Measurements from ENCODE around the gene NAA35.
"Not testable (repeated sequence)": the region's sequence is repeated elsewhere in the genome, so short reads cannot be mapped to it uniquely, and the experiment has no call there.

The NAA35 gene

DNA sequence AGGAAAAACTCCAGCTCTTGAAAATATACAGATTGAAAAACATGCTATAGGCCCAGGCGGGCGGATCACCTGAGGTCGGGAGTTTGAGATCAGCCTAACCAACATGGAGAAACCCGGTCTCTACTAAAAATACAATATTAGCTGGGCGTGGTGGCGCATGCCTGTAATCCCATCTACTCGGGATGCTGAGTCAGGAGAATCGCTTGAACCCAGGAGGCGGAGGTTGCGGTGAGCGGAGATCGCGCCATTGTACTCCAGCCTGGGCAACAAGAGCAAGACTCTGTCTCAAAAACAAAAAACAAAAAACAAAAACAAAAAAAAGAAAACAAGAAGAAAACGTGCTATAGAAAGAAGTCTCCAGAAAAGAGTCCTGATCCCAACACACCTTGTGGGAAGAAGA is 5.0 kb upstream of the NAA35 start:
- not testable (repeated sequence) for H3K4me1 ChIP-seq (ENCODE audit: insufficient read depth, low read length); H3K36me3 ChIP-seq (ENCODE audit: insufficient read depth, low read length); H3K9ac ChIP-seq (ENCODE audit: low read depth, low read length); H3K9me3 ChIP-seq (ENCODE audit: control insufficient read depth, insufficient read depth, low read length)

DNA sequence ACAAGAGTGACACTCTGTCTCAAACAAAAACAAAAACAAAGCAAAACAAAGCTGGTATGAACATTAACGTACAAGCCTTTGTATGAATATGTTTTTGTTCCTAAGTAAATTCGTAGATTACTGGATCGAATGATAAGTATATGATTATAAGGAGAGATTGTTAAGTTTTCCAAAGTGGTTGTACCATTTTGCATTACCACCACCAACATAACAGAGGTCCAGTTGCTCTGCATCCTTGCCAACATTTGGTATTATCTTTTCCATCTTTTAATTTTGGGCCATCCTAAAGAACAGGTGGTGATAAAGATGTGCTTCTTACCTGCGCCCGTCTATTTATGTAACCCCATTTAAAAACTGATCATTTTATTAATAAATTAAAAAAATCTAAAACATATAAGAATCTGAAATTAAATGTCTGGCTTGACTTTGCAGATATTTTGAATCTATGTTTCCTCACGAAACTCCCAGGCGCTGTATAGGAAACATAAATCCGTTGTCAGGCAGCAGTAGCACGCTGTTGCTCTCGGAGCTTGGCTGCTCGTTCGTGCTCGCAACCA is 593 bp upstream of the NAA35 start:
- peak overlapping the region; percentile 55; the same call in 1 of the 2 replicates for H3K9ac ChIP-seq (ENCODE audit: low read depth, low read length)
- peaks cover 7% of the 10 kb centered on the region for H3K4me1 ChIP-seq (ENCODE audit: insufficient read depth, low read length)
- peaks cover 5% of the 10 kb centered on the region; the same call in 1 of the 2 replicates for H3K36me3 ChIP-seq (ENCODE audit: insufficient read depth, low read length)
- no peaks in the 10 kb centered on the region for H3K9me3 ChIP-seq (ENCODE audit: control insufficient read depth, insufficient read depth, low read length)

DNA sequence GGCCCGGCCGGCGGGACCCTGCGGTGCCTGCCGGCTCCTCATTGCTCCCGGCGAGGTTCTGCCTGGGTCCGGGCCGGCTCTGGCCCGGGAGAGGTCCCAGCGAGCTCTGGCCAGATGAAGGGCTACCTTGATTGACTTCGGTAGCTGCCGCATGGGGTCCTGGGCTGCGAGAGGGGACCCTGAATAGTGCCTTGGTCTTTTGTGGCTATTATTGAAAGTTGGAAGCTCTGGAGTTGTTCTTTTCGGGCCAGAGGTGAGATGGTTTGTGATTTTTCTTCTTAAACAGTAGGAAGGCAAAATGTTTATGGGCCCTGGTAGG is 635 bp downstream of the NAA35 start:
- Histone ChIP-seq H3K9me3 (ENCODE audit: control insufficient read depth, insufficient read depth, low read length) (no peaks in the 10 kb centered on the region), H3K9ac (ENCODE audit: low read depth, low read length) (peak overlapping the region; percentile 85), H3K36me3 (ENCODE audit: insufficient read depth, low read length) (peaks cover 5% of the 10 kb centered on the region; the same call in 1 of the 2 replicates), H3K4me1 (ENCODE audit: insufficient read depth, low read length) (peaks cover 7% of the 10 kb centered on the region)

DNA sequence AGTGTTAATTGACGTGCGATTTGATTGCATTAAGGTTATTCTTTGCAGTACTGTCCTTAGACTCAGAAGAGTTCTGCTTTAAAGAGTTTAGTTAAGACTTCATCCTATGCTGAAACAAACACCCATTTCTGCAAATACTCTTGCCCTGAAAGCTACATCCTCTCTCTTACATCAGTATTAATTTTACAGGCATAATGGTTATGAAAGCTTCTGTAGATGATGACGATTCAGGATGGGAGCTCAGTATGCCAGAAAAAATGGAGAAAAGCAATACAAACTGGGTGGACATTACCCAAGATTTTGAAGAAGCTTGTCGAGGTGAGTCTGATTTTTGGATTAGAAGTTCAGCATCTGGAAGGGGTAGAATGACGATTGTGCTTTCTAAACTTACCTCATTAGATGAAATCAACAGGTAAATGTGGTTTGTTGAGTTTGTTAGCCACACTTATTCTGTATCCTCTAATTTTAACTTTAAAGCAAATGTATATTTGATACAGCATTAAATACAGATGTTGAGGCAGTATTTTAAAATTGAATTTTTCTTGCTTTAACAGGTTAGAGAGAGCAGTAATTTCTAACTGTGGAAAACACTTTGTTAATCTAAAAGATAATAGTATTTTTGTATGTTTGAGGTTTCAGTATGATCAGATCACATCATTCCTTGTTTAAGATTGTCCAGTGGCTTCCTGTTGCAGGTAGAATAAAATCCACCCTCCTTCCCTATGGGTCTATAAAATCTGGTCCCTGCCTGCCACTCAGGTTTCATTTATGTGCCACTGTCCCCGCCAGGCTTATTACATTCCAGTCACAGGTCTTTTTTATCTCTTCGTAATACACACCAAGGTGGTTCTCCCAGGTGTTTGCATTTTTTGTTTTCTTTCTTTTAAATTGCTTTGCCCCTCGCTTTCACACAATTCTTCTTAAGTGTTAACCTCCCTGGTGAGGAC is 1.3 kb downstream of the NAA35 start:
- Histone ChIP-seq H3K36me3 (ENCODE audit: insufficient read depth, low read length) (peaks cover 5% of the 10 kb centered on the region; the same call in 1 of the 2 replicates), H3K9me3 (ENCODE audit: control insufficient read depth, insufficient read depth, low read length) (no peaks in the 10 kb centered on the region), H3K9ac (ENCODE audit: low read depth, low read length) (peak overlapping the region; percentile 85), H3K4me1 (ENCODE audit: insufficient read depth, low read length) (peaks cover 7% of the 10 kb centered on the region)

DNA sequence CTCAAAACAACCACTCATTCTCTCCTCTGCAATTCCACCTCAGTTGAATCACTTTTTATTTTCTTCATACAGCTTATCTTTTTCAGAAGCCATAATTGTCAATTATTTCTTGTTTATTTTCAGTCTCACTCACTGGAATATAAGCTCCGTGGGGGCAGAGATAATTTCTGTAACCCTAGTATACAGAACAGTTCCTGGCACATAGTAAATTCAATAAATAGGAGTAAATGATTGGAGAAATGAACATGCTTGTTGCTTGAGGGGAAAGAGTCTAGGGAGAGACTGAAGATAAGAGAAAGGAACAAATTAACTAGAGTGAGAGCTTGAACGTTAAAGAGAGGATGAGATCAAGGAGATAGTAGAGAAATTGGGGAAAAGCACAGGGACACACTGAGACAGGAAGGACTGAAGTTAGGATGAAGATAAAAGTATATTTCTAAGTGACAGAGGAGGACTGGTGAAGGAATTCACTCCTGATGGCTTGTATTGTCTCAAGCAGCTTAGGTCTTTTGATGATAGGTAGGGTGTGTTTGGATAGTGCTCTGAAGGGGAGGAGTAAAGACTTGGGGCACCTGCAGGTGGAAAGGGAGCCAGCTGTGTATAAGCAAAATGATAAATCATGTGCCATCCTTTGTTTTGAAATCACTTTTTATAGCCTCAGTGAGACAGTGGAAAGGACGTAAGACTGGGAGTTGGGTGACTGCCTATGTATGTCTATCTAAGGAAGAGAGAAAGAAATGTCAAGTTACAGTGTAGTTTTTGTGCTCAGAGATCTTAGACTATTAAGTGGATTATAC is 2.2 kb downstream of the NAA35 start:
- Histone ChIP-seq H3K9ac (ENCODE audit: low read depth, low read length) (no peak overlapping the region), H3K4me1 (ENCODE audit: insufficient read depth, low read length) (peaks cover 7% of the 10 kb centered on the region; the same call in 1 of the 2 replicates), H3K36me3 (ENCODE audit: insufficient read depth, low read length) (peaks cover 5% of the 10 kb centered on the region; the same call in 1 of the 2 replicates), H3K9me3 (ENCODE audit: control insufficient read depth, insufficient read depth, low read length) (no peaks in the 10 kb centered on the region)

DNA sequence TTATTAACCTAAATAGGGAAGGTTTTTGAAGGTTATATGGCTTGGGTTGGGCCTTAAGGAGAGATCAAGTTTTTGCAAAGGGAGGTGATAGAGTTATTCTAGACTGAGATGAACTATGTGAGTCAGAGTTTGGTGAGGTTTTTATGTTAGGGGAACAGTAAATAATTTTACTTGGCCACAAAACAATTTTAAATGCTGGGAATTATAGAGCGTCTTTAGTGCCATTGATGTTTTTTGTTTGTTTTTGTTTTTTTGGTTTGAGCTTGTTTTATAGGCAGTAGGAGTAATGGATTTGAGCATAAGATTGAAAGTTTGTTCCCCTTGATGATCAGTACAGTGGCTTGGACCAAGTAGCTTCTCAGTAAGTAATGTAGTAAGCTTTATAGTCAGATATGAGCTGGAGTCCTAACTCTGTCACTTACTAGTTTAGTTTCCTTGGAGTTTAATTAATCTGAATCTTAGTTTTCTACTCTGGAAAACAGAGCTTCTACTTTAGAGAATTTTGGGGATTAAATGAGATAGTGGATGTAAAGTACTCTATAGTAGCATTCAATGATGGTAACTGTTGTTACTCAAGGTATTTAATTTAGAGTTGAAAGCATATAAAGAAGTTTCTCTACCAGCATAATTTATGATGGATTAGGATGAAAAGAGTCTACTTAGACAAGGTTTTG is 2.9 kb downstream of the NAA35 start:
- Histone ChIP-seq H3K9me3 (ENCODE audit: control insufficient read depth, insufficient read depth, low read length) (no peaks in the 10 kb centered on the region), H3K36me3 (ENCODE audit: insufficient read depth, low read length) (peaks cover 5% of the 10 kb centered on the region; the same call in 1 of the 2 replicates), H3K9ac (ENCODE audit: low read depth, low read length) (no peak overlapping the region), H3K4me1 (ENCODE audit: insufficient read depth, low read length) (peaks cover 7% of the 10 kb centered on the region; the same call in 1 of the 2 replicates)

DNA sequence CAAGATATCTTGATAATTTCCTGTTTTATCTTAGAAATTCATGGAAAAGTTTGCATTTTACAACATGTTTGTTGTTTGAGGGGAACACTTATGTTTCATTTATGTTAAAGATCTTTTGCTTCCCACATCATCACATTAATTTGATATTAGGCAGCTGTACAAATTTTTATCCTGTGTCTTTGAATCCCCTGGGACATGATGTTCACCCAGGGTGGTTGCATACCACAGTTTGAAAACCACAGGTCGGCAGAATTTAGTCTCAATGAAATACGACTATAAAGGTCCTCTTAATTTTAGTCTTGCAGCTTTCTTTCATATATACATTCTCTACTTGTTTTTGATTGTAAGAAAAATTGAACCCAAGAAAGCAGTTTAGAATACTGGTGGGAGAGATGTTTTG is 3.7 kb downstream of the NAA35 start:
- Histone ChIP-seq H3K9me3 (ENCODE audit: control insufficient read depth, insufficient read depth, low read length) (no peaks in the 10 kb centered on the region), H3K9ac (ENCODE audit: low read depth, low read length) (no peak overlapping the region), H3K36me3 (ENCODE audit: insufficient read depth, low read length) (peaks cover 5% of the 10 kb centered on the region; the same call in 1 of the 2 replicates), H3K4me1 (ENCODE audit: insufficient read depth, low read length) (peaks cover 7% of the 10 kb centered on the region; the same call in 1 of the 2 replicates)

DNA sequence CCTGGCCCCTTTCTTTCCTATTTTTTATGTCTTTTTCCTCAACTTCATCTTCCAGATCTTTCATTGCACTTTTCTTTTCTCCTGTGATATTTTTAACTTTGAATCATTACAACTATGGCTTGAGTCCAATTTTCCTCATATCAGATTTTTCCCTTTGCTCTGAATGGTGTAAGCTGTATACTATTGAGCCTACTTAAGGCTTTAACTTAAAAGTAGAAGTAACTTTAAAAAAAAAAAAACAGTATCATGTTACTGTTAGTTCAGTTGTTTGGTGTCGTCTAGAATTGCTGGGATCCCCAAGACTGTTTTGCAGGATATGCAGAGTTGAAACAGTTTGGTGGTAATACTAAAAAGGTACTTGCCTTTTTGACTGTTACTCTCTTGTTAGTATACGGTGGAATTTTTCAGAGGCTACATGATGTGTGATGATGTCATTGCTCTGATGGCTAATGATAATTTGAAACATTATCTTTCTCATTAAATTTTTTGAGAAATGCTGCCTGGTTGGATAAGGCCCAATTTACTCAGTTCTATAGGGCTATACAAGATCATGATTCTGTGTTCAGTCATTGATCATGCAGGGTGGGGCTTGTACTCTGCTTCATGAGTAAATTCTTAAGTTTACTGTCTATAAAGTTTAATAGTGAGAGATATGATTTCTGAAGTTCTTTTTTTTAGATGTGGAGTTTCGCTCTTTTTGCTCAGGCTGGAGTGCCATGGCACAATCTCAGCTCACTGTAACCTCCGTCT is 8.8 kb downstream of the NAA35 start:
- H3K4me1 ChIP-seq (ENCODE audit: insufficient read depth, low read length): no peaks in the 10 kb centered on the region
- H3K9ac ChIP-seq (ENCODE audit: low read depth, low read length): no peak overlapping the region
- no peaks in the 10 kb centered on the region; the same call in 1 of the 2 replicates for H3K36me3 ChIP-seq (ENCODE audit: insufficient read depth, low read length)
- no peaks in the 10 kb centered on the region for H3K9me3 ChIP-seq (ENCODE audit: control insufficient read depth, insufficient read depth, low read length)

DNA sequence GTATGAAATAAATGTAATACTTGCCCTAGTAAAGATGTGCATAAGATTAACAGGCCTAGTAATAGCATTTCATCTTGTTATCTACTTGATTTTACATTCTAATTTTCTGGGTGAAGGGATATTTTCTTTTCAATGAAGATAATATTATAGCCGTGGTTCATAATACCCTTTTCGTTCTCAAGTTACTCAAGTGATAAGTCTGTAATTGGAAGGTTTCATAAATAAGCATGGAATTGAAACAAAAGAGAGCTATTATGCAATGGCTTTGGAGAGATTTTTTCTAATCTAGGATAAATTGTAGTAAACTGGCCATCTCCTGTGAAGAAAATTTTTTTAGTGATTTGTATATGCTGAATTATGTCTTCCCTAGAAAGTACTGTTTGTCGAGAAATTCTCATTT is 19.0 kb downstream of the NAA35 start:
- Histone ChIP-seq H3K4me1 (ENCODE audit: insufficient read depth, low read length) (no peaks in the 10 kb centered on the region), H3K9ac (ENCODE audit: low read depth, low read length) (no peak overlapping the region), H3K9me3 (ENCODE audit: control insufficient read depth, insufficient read depth, low read length) (no peaks in the 10 kb centered on the region), H3K36me3 (ENCODE audit: insufficient read depth, low read length) (no peaks in the 10 kb centered on the region)

DNA sequence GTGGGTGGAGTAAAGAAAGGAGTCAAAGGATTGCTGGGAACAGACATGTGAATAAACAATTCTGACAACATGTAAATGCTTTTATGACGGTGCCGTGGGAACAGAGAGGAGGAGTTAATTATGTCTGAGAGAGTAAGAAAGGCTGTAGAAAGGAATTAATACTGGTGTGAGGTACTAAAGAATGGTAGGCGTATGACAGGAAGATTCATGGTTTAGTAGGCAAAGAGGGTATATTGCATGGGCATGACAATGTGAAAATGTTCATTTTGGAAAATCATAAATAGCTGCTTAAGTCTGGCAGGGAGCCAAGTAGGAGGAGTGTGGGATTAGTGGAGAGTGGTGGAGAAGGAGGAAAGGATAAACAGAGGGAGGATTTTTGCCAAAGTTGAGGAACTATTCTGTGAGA is 19.7 kb downstream of the NAA35 start:
- H3K36me3 ChIP-seq (ENCODE audit: insufficient read depth, low read length): no peaks in the 10 kb centered on the region
- no peaks in the 10 kb centered on the region for H3K4me1 ChIP-seq (ENCODE audit: insufficient read depth, low read length)
- H3K9ac ChIP-seq (ENCODE audit: low read depth, low read length): no peak overlapping the region
- no peaks in the 10 kb centered on the region for H3K9me3 ChIP-seq (ENCODE audit: control insufficient read depth, insufficient read depth, low read length)

DNA sequence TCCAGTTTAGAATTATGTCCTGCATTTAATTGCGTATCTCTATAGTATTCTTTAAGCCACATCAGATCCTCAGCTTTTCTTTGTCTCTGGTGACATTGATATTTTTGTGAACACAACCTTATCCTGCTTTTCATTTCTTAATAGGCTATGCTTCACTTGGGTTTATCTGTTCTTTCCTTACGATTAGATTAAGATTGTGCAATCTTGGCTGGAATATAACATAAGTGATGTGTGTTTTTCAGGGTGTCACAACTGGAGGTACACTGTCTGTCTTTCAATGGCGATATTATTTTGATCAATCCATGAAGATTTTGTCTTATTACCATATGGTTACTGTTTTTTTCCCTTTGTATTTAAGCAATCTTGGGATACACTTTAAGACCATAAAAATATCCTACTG is 23.6 kb downstream of the NAA35 start:
- Histone ChIP-seq H3K9me3 (ENCODE audit: control insufficient read depth, insufficient read depth, low read length) (no peaks in the 10 kb centered on the region), H3K9ac (ENCODE audit: low read depth, low read length) (no peak overlapping the region), H3K4me1 (ENCODE audit: insufficient read depth, low read length) (no peaks in the 10 kb centered on the region), H3K36me3 (ENCODE audit: insufficient read depth, low read length) (peaks cover 3% of the 10 kb centered on the region; the same call in 1 of the 2 replicates)

DNA sequence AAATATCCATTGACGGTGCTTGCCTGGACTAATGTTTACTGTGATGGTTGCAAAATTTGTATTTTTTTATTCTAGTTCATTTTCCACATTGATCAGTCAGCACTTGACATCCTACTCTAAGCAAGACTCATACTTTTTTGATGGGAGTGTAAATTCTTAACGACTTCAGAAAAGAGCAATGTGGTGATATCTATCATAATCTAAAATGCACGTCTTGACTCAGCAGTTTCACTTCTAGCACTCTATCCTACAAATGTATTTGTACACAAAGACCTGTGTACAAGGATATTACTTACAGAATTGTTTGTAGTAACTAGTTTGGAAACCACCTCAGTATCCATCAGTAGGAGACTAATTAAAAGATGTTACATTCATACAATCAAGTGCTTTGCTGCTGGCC is 24.0 kb downstream of the NAA35 start:
- Histone ChIP-seq H3K9me3 (ENCODE audit: control insufficient read depth, insufficient read depth, low read length) (no peaks in the 10 kb centered on the region), H3K9ac (ENCODE audit: low read depth, low read length) (no peak overlapping the region), H3K36me3 (ENCODE audit: insufficient read depth, low read length) (peaks cover 3% of the 10 kb centered on the region; the same call in 1 of the 2 replicates), H3K4me1 (ENCODE audit: insufficient read depth, low read length) (no peaks in the 10 kb centered on the region)

DNA sequence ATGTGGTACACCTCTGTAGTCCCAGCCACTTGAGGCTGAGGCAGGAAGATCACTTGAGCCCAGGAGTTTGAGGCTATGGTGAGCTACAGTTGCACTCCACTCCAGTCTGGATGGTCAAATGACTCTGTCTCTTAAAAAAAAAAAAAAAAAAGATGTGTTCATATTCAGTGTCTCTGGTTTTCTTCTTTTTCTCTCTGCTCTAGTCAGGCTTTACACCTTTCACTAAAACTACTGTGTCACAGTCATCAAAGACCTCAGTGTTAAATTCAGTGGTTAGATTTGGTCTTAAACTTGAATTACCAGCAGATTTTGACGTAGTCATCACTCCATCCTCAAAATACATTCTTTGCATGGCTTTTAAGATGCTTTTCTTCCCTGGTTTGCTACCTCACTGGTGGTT is 28.8 kb downstream of the NAA35 start:
- peaks cover 7% of the 10 kb centered on the region; the same call in 1 of the 2 replicates for H3K36me3 ChIP-seq (ENCODE audit: insufficient read depth, low read length)
- no peaks in the 10 kb centered on the region for H3K9me3 ChIP-seq (ENCODE audit: control insufficient read depth, insufficient read depth, low read length)
- H3K4me1 ChIP-seq (ENCODE audit: insufficient read depth, low read length): no peaks in the 10 kb centered on the region
- H3K9ac ChIP-seq (ENCODE audit: low read depth, low read length): no peak overlapping the region
